ENCODE measurements around the gene ADAM11. TPM values are rescaled to one million over a fixed set of nuclear protein-coding genes. Genes with fewer than 3 reads are reported as not detected.

Gene ADAM11
- total and polyA plus RNA-seq, 2 of the 13 experiments (the other 11 are each of a cell fraction or from before 2014, with no cell fraction given), result 0.38 to 0.91 TPM

- TF ChIP-seq MAFF (IDR thresholded peaks at IDR 0.05; ENCODE audit: low read depth, low read length) (no peak), PRPF4 (IDR thresholded peaks at IDR 0.05; ENCODE audit: low read depth, low read length, poor library complexity, severe bottlenecking) (no peak), PAF1 (CRISPR knock-in tag; IDR thresholded peaks at IDR 0.05) (no peak), TCF12 (IDR thresholded peaks at IDR 0.05) (no peak), TCF12 (CRISPR knock-in tag; IDR thresholded peaks at IDR 0.05) (no peak), ZNF121 (CRISPR knock-in tag; IDR thresholded peaks at IDR 0.05) (no peak), ZNF790 (CRISPR knock-in tag; IDR thresholded peaks at IDR 0.05; ENCODE audit: borderline replicate concordance) (no peak), GRHL1 (CRISPR knock-in tag; conservative IDR thresholded peaks at IDR 0.05) (no peak), RCOR2 (CRISPR knock-in tag; IDR thresholded peaks at IDR 0.05) (no peak), MED13 (CRISPR knock-in tag; IDR thresholded peaks at IDR 0.05) (no peak), NCOA1 (CRISPR knock-in tag; IDR thresholded peaks at IDR 0.05) (no peak), ZNF644 (CRISPR knock-in tag; IDR thresholded peaks at IDR 0.05; ENCODE audit: low read depth) (no peak), MXD1 (CRISPR knock-in tag; IDR thresholded peaks at IDR 0.05) (no peak), ZBTB14 (CRISPR knock-in tag; IDR thresholded peaks at IDR 0.05) (no peak), ZNF512 (CRISPR knock-in tag; IDR thresholded peaks at IDR 0.05) (no peak), ZGPAT (CRISPR knock-in tag; IDR thresholded peaks at IDR 0.05) (no peak; the same call in 1 of the 2 replicates), THRA (CRISPR knock-in tag; IDR thresholded peaks at IDR 0.05; ENCODE audit: borderline replicate concordance) (peak; percentile 31; the same call in 1 of the 2 replicates), ATF2 (CRISPR knock-in tag; IDR thresholded peaks at IDR 0.05) (no peak; the same call in 1 of the 2 replicates), MEF2D (CRISPR knock-in tag; IDR thresholded peaks at IDR 0.05) (no peak), ZNF33A (CRISPR knock-in tag; IDR thresholded peaks at IDR 0.05; ENCODE audit: borderline replicate concordance) (no peak)
These were observed 15.7 kb downstream of the ADAM11 start (continued) for GRCh38 chr17:44774271-44775135.
